Iris pigment epithelial cell (primary cell): ENCODE data around the gene SLAIN1.

Experiments
- DNase-seq: peaks from one replicate; pipeline ENCODE4 v3.0.0-alpha.2; 2011; ENCODE audit warnings: low read depth

The SLAIN1 gene

GRCh38 chr13:77751513-77752456 is 54.3 kb downstream of the SLAIN1 start:
- DNase-seq, result peak; percentile 52

GRCh38 chr13:77752512-77753069 is 55.1 kb downstream of the SLAIN1 start:
- DNase-seq, result no peak

GRCh38 chr13:77760893-77761292 is 63.4 kb downstream of the SLAIN1 start:
- no peak for DNase-seq

GRCh38 chr13:77767413-77767812 is 69.9 kb downstream of the SLAIN1 start:
- DNase-seq, result no peak

DNA sequence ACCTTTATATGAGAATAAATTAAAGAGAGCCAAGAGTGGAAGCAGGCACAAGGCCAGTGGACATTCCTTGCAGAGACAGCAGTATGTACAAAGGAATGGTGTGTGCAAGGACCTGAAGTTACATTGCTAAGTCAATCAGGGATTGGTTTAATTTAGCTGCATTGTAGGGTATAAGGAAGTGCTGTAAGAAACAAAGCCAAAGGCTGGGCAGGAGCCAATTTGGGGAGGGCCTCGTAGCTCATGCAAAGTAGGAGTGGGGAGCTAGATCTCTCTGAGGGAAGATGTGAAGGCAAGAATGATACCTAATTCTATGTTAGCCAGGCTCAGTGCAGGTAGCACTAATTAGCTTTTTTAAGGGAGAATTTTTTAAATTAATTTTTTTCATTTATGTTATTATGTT is 76.7 kb downstream of the SLAIN1 start:
- no peak for DNase-seq

GRCh38 chr13:77776704-77777103 is 79.2 kb downstream of the SLAIN1 start:
- no peak for DNase-seq

- DNase-seq, result peak; percentile 63
Observed at GRCh38 chr13:77779552-77780272, 82.2 kb downstream of the SLAIN1 start.

- no peak for DNase-seq
Observed at GRCh38 chr13:77781808-77782207, 84.3 kb downstream of the SLAIN1 start.

GRCh38 chr13:77784515-77784914 is 87.0 kb downstream of the SLAIN1 start:
- no peak for DNase-seq

GRCh38 chr13:77786695-77787287 is 89.3 kb downstream of the SLAIN1 start:
- DNase-seq, result no peak

DNA sequence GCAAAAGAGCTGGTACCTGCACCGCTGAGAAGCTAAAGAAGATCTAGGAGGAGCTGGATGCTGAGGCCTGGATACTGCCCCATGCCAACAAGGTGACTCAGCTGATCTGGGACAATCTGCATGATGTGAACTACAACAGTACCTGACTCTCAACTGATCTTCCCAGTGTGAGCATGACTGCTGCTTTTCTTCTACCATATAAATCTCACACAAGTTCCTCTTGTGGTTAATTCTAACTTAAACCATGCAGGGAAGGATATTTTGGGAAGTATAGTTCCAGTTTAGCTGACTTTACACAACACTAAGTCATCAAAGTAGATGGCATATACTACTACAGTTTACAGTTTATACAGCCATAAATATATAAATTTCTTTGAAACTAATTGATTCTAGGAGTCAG is 91.9 kb downstream of the SLAIN1 start:
- DNase-seq, result no peak

DNA sequence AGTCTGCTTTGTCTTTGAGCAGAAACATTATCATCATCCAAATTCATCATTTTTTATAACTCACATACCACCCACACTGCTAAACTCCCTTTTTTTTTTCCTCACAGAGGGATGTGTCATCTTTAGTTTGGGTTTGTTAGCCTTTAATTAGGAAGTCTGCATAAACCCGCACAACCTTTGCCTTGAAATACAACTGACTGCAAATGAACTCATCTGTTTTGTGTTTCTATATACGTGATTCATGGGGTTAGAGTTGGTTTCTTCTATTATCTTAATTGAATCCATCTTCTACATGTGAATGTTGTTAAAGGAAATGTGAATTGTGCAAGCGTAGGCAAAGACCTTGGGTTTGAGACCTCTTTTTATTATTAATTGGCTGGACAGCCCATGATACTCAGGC is 102.7 kb downstream of the SLAIN1 start:
- DNase-seq, result no peak

- DNase-seq, result no peak
Observed at GRCh38 chr13:77806518-77806917, 109.0 kb downstream of the SLAIN1 start.

DNA sequence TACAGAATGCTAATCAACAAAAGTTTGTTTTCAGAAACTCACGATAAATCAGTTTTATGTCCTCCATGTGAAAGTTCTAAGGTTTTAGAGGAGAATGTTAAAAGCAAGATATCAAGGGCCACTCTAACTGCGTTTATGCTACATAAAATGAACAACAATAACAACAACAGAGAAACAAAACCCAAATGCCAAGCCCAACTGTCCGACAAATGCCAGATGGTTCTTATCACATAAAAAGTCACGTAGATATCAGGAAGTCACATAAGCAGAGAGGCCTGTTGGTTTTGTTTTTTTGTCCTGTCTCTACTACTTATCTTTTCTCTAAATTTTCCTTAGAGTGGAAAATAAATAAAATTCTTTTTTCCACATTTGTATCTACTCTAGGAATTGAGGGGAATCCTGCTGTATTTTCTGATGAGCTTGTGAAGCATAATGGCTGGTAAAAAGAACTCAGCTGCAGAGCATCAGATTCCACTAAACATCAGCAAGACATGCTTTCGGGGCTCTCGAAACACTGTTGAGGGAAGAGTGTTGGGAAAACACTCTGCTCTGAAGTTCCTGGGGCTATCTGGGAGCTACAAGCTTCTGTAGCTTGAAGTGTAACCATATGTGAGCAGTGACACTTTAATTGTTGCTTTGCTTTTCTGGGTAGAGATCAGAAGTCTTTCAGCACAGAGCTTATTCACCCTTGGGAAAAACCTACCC is 110.1 kb downstream of the SLAIN1 start:
- DNase-seq, result no peak

DNA sequence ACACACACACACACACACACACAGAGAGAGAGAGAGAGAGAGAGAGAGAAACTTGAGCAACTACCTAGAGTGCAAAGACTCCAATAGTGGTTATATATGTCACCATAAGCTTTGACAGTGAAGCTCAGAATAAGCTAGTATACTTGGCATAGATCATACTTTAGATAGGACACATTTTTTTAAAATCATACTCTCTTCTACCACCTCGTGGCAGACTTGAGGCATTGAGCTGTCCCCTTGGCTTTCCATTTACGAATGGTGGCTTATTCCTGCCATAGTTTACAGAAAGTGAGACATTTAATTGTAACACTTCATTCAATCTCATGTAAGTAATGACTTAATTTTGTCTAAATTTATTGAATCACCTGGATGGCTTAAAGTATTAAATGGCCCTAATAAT is 112.9 kb downstream of the SLAIN1 start:
- DNase-seq, result peak; percentile 28

DNA sequence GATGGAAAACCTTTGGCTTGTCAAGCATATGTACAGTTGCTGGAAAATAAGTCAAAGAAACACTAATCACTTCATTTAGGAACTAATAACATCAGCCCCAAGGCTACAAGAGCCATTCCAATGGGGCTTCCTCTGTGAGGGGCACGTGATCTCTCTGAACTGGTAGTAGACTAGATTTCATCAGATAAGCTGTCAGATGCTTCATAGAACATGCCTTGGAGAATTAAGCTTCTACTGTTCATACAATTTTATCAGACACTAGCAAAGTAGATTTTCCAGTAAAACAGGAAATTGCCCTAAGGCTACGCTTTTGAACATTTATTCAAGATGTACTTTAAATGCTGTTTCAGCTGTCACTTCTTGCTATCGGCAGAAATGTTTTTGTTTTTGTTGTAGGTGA is 113.4 kb downstream of the SLAIN1 start:
- no peak for DNase-seq

- DNase-seq, result no peak
Observed at GRCh38 chr13:77811381-77811780, 113.9 kb downstream of the SLAIN1 start.

DNA sequence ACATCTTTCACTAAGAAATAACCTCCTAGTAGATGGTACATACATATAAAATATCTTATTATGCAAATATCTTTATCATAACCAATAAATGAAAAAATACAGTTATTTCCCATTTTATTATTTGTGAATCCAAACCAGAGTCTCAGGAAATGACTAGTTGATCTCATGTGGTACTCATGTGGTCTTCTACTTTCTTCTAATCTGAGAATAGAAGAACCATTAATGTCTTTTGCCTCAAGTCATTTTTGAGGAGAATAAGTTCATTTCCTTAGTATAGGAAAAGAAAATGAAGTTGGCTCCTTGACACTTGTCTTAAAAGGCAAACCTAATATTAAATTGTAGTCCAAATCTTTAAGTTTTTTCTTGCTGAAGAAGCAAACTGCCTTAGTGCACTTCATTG is 114.5 kb downstream of the SLAIN1 start:
- no peak for DNase-seq
